ENCODE data around the gene OCEL1.

GRCh38 chr19:17213334-17213733, 12.7 kb upstream of the OCEL1 start:
- TF ChIP-seq CTCF (IDR thresholded peaks at IDR 0.05) (no peak), POLR2A (IDR thresholded peaks at IDR 0.05) (no peak)

All from vagina (tissue), 2 donors.